ENCODE measurements around the gene OR1A2. TPM values are rescaled to one million over a fixed set of nuclear protein-coding genes. Genes with fewer than 3 reads are reported as not detected.

Gene OR1A2, protein sequence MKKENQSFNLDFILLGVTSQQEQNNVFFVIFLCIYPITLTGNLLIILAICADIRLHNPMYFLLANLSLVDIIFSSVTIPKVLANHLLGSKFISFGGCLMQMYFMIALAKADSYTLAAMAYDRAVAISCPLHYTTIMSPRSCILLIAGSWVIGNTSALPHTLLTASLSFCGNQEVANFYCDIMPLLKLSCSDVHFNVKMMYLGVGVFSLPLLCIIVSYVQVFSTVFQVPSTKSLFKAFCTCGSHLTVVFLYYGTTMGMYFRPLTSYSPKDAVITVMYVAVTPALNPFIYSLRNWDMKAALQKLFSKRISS
- not detected for polyA plus RNA-seq (2013, experiment 1 of 2)
- polyA plus RNA-seq (2013, experiment 2 of 2): not detected

GRCh38 chr17:3197219-3197618 is at the start of gene OR1A2:
TSS of gene OR1A2 (plus strand) at chr17:3197519. CDS start at chr17:3197519, 0 bp downstream.
- Histone ChIP-seq H2BK5ac (ENCODE audit: low read depth, low read length, poor library complexity, severe bottlenecking) (no peak within 1 kb of the TSS), H3K4ac (ENCODE audit: low read depth in 1 of 2, low read length in 2 of 2) (no peak within 1 kb of the TSS), H3K18ac (ENCODE audit: low read depth in 1 of 2, low read length in 2 of 2) (no peak within 1 kb of the TSS), H4K91ac (ENCODE audit: low read length) (peak within 1 kb of the TSS; percentile 15), H2AK5ac (ENCODE audit: low read length, severe bottlenecking) (no peak within 1 kb of the TSS), H3K79me1 (replicated peaks; ENCODE audit: low read length, poor library complexity, severe bottlenecking) (no peaks in the 10 kb centered on the region), H2BK120ac (ENCODE audit: low read depth, low read length) (no peak within 1 kb of the TSS), H3K23ac (ENCODE audit: low read length in 2 of 2) (no peak within 1 kb of the TSS), H3K14ac (ENCODE audit: low read length in 2 of 2) (no peak within 1 kb of the TSS), H3K4me1 (ENCODE audit: control insufficient read depth, insufficient read depth, low read depth, low read length) (no peaks in the 10 kb centered on the region), H2AFZ (ENCODE audit: low read depth, low read length) (no peak within 1 kb of the TSS), H2BK15ac (ENCODE audit: low read depth, poor library complexity, severe bottlenecking) (no peak within 1 kb of the TSS), H3K9me3 (ENCODE audit: control insufficient read depth, low read length) (peaks cover 11% of the 10 kb centered on the region), H3K4me2 (ENCODE audit: low read length, poor library complexity, severe bottlenecking) (no peak within 1 kb of the TSS), H3K4me3 (ENCODE audit: insufficient read depth in 1 of 2, low read depth in 1 of 2, low read length in 2 of 2) (no peak within 1 kb of the TSS), H3K27me3 (ENCODE audit: control insufficient read depth in 1 of 2, insufficient read depth in 1 of 2, low read length in 2 of 2) (no peaks in the 10 kb centered on the region), H3K36me3 (ENCODE audit: control insufficient read depth in 1 of 2, insufficient read depth in 2 of 2, low read depth in 1 of 2, low read length in 2 of 2) (no peaks in the 10 kb centered on the region), H4K8ac (ENCODE audit: low read length) (no peak within 1 kb of the TSS), H2BK12ac (ENCODE audit: low read length in 2 of 2) (no peak within 1 kb of the TSS), H3K9ac (ENCODE audit: low read length) (no peak within 1 kb of the TSS), H3K27ac (ENCODE audit: low read length, poor library complexity, severe bottlenecking) (no peak within 1 kb of the TSS)
- WGBS: 72% methylated on average over 3 of the region's 4 CpGs
- no peak for DNase-seq

- no peak overlapping the region for H2AK5ac ChIP-seq (ENCODE audit: low read length, severe bottlenecking)
- H3K4ac ChIP-seq (ENCODE audit: low read depth in 1 of 2, low read length in 2 of 2): no peak overlapping the region
- H3K9me3 ChIP-seq (ENCODE audit: control insufficient read depth, low read length): peaks cover 9% of the 10 kb centered on the region
- H3K4me3 ChIP-seq (ENCODE audit: insufficient read depth in 1 of 2, low read depth in 1 of 2, low read length in 2 of 2): no peak overlapping the region
- H4K8ac ChIP-seq (ENCODE audit: low read length): no peak overlapping the region
- no peak overlapping the region for H3K18ac ChIP-seq (ENCODE audit: low read depth in 1 of 2, low read length in 2 of 2)
- H2BK12ac ChIP-seq (ENCODE audit: low read length in 2 of 2): no peak overlapping the region
- H3K27ac ChIP-seq (ENCODE audit: low read length, poor library complexity, severe bottlenecking): no peak overlapping the region
- DNase-seq: no peak
- no peaks in the 10 kb centered on the region for H3K4me1 ChIP-seq (ENCODE audit: control insufficient read depth, insufficient read depth, low read depth, low read length)
- H3K27me3 ChIP-seq (ENCODE audit: control insufficient read depth in 1 of 2, insufficient read depth in 1 of 2, low read length in 2 of 2): no peaks in the 10 kb centered on the region
- H2BK120ac ChIP-seq (ENCODE audit: low read depth, low read length): no peak overlapping the region
- no peak overlapping the region for H3K23ac ChIP-seq (ENCODE audit: low read length in 2 of 2)
- no peak overlapping the region for H4K91ac ChIP-seq (ENCODE audit: low read length)
- no peak overlapping the region for H2BK15ac ChIP-seq (ENCODE audit: low read depth, poor library complexity, severe bottlenecking)
- H3K79me1 ChIP-seq (replicated peaks; ENCODE audit: low read length, poor library complexity, severe bottlenecking): no peaks in the 10 kb centered on the region
- no CpG with 5 or more reads among the region's 1 CpG for WGBS
- H3K36me3 ChIP-seq (ENCODE audit: control insufficient read depth in 1 of 2, insufficient read depth in 2 of 2, low read depth in 1 of 2, low read length in 2 of 2): no peaks in the 10 kb centered on the region
- no peak overlapping the region for H3K9ac ChIP-seq (ENCODE audit: low read length)
- no peak overlapping the region for H3K4me2 ChIP-seq (ENCODE audit: low read length, poor library complexity, severe bottlenecking)
- no peak overlapping the region for H3K14ac ChIP-seq (ENCODE audit: low read length in 2 of 2)
- H2BK5ac ChIP-seq (ENCODE audit: low read depth, low read length, poor library complexity, severe bottlenecking): no peak overlapping the region
- H2AFZ ChIP-seq (ENCODE audit: low read depth, low read length): no peak overlapping the region
Measured at GRCh38 chr17:3157218-3157617, 40.1 kb upstream of the OR1A2 start.

DNA sequence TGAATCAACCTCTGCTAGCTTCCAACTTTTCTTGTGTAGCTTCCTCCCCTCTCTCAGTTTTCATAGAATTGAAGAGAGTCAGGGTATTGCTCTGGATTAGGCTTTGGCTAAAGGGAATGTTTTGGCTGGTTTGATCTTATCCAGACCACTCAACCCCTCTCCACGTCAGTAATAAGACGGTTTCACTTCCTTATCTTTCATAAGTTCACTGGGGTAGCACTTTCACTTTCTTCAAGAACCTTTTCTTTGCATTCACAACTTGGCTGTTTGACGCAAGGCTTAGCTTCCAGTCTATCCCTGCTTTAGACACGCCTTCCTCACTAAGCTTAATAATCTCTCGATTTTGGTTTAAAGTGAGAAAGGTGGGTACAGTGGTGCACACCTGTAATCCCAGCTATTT is 29.7 kb upstream of the OR1A2 start:
- H2AK5ac ChIP-seq (ENCODE audit: low read length, severe bottlenecking): no peak overlapping the region
- H3K9ac ChIP-seq (ENCODE audit: low read length): no peak overlapping the region
- no peak overlapping the region for H2BK12ac ChIP-seq (ENCODE audit: low read length in 2 of 2)
- 70% methylated on average over 5 of the region's 5 CpGs for WGBS
- H3K9me3 ChIP-seq (ENCODE audit: control insufficient read depth, low read length): peaks cover 15% of the 10 kb centered on the region
- H3K14ac ChIP-seq (ENCODE audit: low read length in 2 of 2): no peak overlapping the region
- H3K4ac ChIP-seq (ENCODE audit: low read depth in 1 of 2, low read length in 2 of 2): no peak overlapping the region
- H2BK120ac ChIP-seq (ENCODE audit: low read depth, low read length): no peak overlapping the region
- no peaks in the 10 kb centered on the region for H3K36me3 ChIP-seq (ENCODE audit: control insufficient read depth in 1 of 2, insufficient read depth in 2 of 2, low read depth in 1 of 2, low read length in 2 of 2)
- H4K91ac ChIP-seq (ENCODE audit: low read length): no peak overlapping the region
- H4K8ac ChIP-seq (ENCODE audit: low read length): no peak overlapping the region
- no peak overlapping the region for H3K4me3 ChIP-seq (ENCODE audit: insufficient read depth in 1 of 2, low read depth in 1 of 2, low read length in 2 of 2)
- no peaks in the 10 kb centered on the region for H3K4me1 ChIP-seq (ENCODE audit: control insufficient read depth, insufficient read depth, low read depth, low read length)
- no peaks in the 10 kb centered on the region for H3K27me3 ChIP-seq (ENCODE audit: control insufficient read depth in 1 of 2, insufficient read depth in 1 of 2, low read length in 2 of 2)
- no peak overlapping the region for H3K27ac ChIP-seq (ENCODE audit: low read length, poor library complexity, severe bottlenecking)
- no peak overlapping the region for H2BK15ac ChIP-seq (ENCODE audit: low read depth, poor library complexity, severe bottlenecking)
- no peaks in the 10 kb centered on the region for H3K79me1 ChIP-seq (replicated peaks; ENCODE audit: low read length, poor library complexity, severe bottlenecking)
- H2AFZ ChIP-seq (ENCODE audit: low read depth, low read length): no peak overlapping the region
- H3K18ac ChIP-seq (ENCODE audit: low read depth in 1 of 2, low read length in 2 of 2): no peak overlapping the region
- H3K4me2 ChIP-seq (ENCODE audit: low read length, poor library complexity, severe bottlenecking): no peak overlapping the region
- DNase-seq: no peak
- no peak overlapping the region for H3K23ac ChIP-seq (ENCODE audit: low read length in 2 of 2)
- H2BK5ac ChIP-seq (ENCODE audit: low read depth, low read length, poor library complexity, severe bottlenecking): no peak overlapping the region

- 75% methylated on average over 3 of the region's 4 CpGs for whole genome bisulfite sequencing
- H3K36me3 ChIP-seq (ENCODE audit: control insufficient read depth in 1 of 2, insufficient read depth in 2 of 2, low read depth in 1 of 2, low read length in 2 of 2): no peaks in the 10 kb centered on the region
- no peak overlapping the region for H2BK12ac ChIP-seq (ENCODE audit: low read length in 2 of 2)
- H3K9me3 ChIP-seq (ENCODE audit: control insufficient read depth, low read length): no peaks in the 10 kb centered on the region
- H3K27ac ChIP-seq (ENCODE audit: low read length, poor library complexity, severe bottlenecking): no peak overlapping the region
- no peak overlapping the region for H2BK120ac ChIP-seq (ENCODE audit: low read depth, low read length)
- H3K27me3 ChIP-seq (ENCODE audit: control insufficient read depth in 1 of 2, insufficient read depth in 1 of 2, low read length in 2 of 2): no peaks in the 10 kb centered on the region
- no peak overlapping the region for H2BK5ac ChIP-seq (ENCODE audit: low read depth, low read length, poor library complexity, severe bottlenecking)
- no peak overlapping the region for H3K18ac ChIP-seq (ENCODE audit: low read depth in 1 of 2, low read length in 2 of 2)
- no peak overlapping the region for H3K9ac ChIP-seq (ENCODE audit: low read length)
- no peak overlapping the region for H3K4ac ChIP-seq (ENCODE audit: low read depth in 1 of 2, low read length in 2 of 2)
- H3K4me2 ChIP-seq (ENCODE audit: low read length, poor library complexity, severe bottlenecking): no peak overlapping the region
- H2AFZ ChIP-seq (ENCODE audit: low read depth, low read length): no peak overlapping the region
- H4K91ac ChIP-seq (ENCODE audit: low read length): no peak overlapping the region
- no peak overlapping the region for H2AK5ac ChIP-seq (ENCODE audit: low read length, severe bottlenecking)
- H2BK15ac ChIP-seq (ENCODE audit: low read depth, poor library complexity, severe bottlenecking): no peak overlapping the region
- no peak overlapping the region for H3K4me3 ChIP-seq (ENCODE audit: insufficient read depth in 1 of 2, low read depth in 1 of 2, low read length in 2 of 2)
- no peak overlapping the region for H4K8ac ChIP-seq (ENCODE audit: low read length)
- no peak for DNase-seq
- no peak overlapping the region for H3K14ac ChIP-seq (ENCODE audit: low read length in 2 of 2)
- H3K4me1 ChIP-seq (ENCODE audit: control insufficient read depth, insufficient read depth, low read depth, low read length): no peaks in the 10 kb centered on the region
- H3K79me1 ChIP-seq (replicated peaks; ENCODE audit: low read length, poor library complexity, severe bottlenecking): no peaks in the 10 kb centered on the region
- no peak overlapping the region for H3K23ac ChIP-seq (ENCODE audit: low read length in 2 of 2)
Measured at GRCh38 chr17:3189961-3190360, 7.4 kb upstream of the OR1A2 start.
